Measurements from ENCODE around the gene MAFF. TPM values are rescaled to one million over a fixed set of nuclear protein-coding genes. Genes with fewer than 3 reads are reported as not detected.

MAFF gene
- total RNA-seq, 1 experiment from 2014 or later, result 5.8 TPM

DNA sequence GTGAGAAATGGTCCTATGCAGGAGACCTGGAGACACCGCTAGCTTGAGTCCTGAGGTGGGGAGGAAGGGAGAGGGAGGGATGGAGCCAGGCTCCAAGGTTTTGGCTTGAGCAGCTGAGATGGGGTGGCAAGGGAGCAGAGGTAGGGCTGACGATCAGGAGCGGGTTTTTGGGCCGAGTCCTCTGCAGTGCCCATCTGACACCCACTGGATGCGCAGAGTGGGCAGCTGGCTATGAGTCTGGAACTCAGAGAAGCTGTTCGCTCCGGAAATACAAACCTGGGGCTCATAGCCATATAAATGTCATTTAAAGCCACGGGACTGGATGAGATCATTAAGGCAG is 453 bp upstream of the MAFF start:
- no peaks in the 10 kb centered on the region for H3K36me3 Mint-ChIP-seq (ENCODE audit: insufficient read depth in 1 of 3, low read depth in 3 of 3)
- Histone ChIP-seq H4K91ac (ENCODE audit: insufficient read length, low read depth, low read length) (no peak overlapping the region), H3K4me2 (ENCODE audit: insufficient read depth, insufficient read length, low read length) (peak overlapping the region; percentile 84), H3T11ph (ENCODE audit: low read length) (no peak overlapping the region), H3K18ac (ENCODE audit: insufficient read length, low read depth, low read length) (peak overlapping the region; percentile 5), H2BK15ac (ENCODE audit: low read depth, low read length) (no peak overlapping the region), H4K8ac (replicated peaks; ENCODE audit: insufficient read length, low read depth, low read length) (no peak overlapping the region), H3K56ac (ENCODE audit: insufficient read length, low read depth, low read length) (no peak overlapping the region), H3K14ac (ENCODE audit: insufficient read depth, low read length) (no peak overlapping the region), H3K27ac (ENCODE audit: insufficient read length, low read depth, low read length) (no peak overlapping the region), H2AFZ (ENCODE audit: low read length) (no peak overlapping the region), H3K27me3 (ENCODE audit: insufficient read depth, low read length) (no peaks in the 10 kb centered on the region), H2BK120ac (ENCODE audit: low read depth, low read length, poor library complexity, severe bottlenecking) (no peak overlapping the region), H4K20me1 (ENCODE audit: control insufficient read depth, insufficient read depth, insufficient read length) (no peaks in the 10 kb centered on the region), H3K4me1 (ENCODE audit: insufficient read depth, low read length) (no peaks in the 10 kb centered on the region; the same call in 1 of the 2 replicates), H2BK20ac (ENCODE audit: low read depth, low read length, poor library complexity, severe bottlenecking) (no peak overlapping the region), H3K9me3 (ENCODE audit: control insufficient read depth, low read depth, low read length) (no peaks in the 10 kb centered on the region), H2AK5ac (ENCODE audit: insufficient read length, low read length) (no peak overlapping the region), H4K5ac (ENCODE audit: insufficient read length, low read depth, low read length) (no peak overlapping the region), H2BK5ac (ENCODE audit: insufficient read length, low read length) (no peak overlapping the region), H3K79me2 (ENCODE audit: insufficient read depth, low read length) (no peaks in the 10 kb centered on the region; the same call in 1 of the 2 replicates), H2BK12ac (ENCODE audit: insufficient read length, low read depth, low read length) (peak overlapping the region; percentile 41), H3K9ac (ENCODE audit: extremely low read depth, insufficient read length, low read length) (peak overlapping the region; percentile 16), H3K23me2 (ENCODE audit: insufficient read length, low read depth, low read length, poor library complexity, severe bottlenecking) (peaks cover 15% of the 10 kb centered on the region), H3K23ac (ENCODE audit: insufficient read length, low read depth, low read length) (no peak overlapping the region), H3K79me1 (ENCODE audit: insufficient read depth, low read depth, low read length, poor library complexity, severe bottlenecking) (no peaks in the 10 kb centered on the region), H3K4ac (ENCODE audit: low read depth, low read length) (no peak overlapping the region)
- peak overlapping the region; percentile 80 to 89 for H3K4me3 Mint-ChIP-seq
- no peak for DNase-seq
- H3K4me1 Mint-ChIP-seq, result peaks cover 19 to 22% of the 10 kb centered on the region in 2 experiments
- no CpG with 5 or more reads among the region's 8 CpGs for WGBS (ENCODE audit: extremely low coverage, insufficient read length, low lambda C conversion rate)
- H3K9me3 Mint-ChIP-seq, result no peaks in the 10 kb centered on the region; a peak in 1 of 5 replicates
- H3K27me3 Mint-ChIP-seq (ENCODE audit: low read depth), result peaks cover 43% of the 10 kb centered on the region
- TF ChIP-seq, protein P1, sequence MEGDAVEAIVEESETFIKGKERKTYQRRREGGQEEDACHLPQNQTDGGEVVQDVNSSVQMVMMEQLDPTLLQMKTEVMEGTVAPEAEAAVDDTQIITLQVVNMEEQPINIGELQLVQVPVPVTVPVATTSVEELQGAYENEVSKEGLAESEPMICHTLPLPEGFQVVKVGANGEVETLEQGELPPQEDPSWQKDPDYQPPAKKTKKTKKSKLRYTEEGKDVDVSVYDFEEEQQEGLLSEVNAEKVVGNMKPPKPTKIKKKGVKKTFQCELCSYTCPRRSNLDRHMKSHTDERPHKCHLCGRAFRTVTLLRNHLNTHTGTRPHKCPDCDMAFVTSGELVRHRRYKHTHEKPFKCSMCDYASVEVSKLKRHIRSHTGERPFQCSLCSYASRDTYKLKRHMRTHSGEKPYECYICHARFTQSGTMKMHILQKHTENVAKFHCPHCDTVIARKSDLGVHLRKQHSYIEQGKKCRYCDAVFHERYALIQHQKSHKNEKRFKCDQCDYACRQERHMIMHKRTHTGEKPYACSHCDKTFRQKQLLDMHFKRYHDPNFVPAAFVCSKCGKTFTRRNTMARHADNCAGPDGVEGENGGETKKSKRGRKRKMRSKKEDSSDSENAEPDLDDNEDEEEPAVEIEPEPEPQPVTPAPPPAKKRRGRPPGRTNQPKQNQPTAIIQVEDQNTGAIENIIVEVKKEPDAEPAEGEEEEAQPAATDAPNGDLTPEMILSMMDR (conservative IDR thresholded peaks at IDR 0.05), result no peak
- H3K27ac Mint-ChIP-seq, result peak overlapping the region in 1 of 3 experiments; percentile 21; a peak in 1 of 7 replicates
